Brain microvascular endothelial cell (primary cell): ENCODE data around the gene CLNK.

ENCODE experiments used
- DNase-seq: peaks from one replicate; pipeline ENCODE4 v3.0.0-alpha.2; 2020
- H3K27ac ChIP-seq: fragments of 250-450 bp; sonication (Bioruptor Pico); 2 replicates; pipeline ENCODE4 v1.5.1; 2020; ENCODE audit warnings: mild to moderate bottlenecking, moderate library complexity
- H3K27me3 ChIP-seq: fragments of 250-450 bp; sonication (Bioruptor Pico); replicated peaks from 2 replicates; pipeline ENCODE4 v1.5.1; 2020; ENCODE audit warnings: mild to moderate bottlenecking
- H3K36me3 ChIP-seq: fragments of 250-450 bp; sonication (Bioruptor Pico); replicated peaks from 2 replicates; pipeline ENCODE4 v1.5.1; 2020; ENCODE audit warnings: mild to moderate bottlenecking
- H3K4me3 ChIP-seq: 2 replicates; pipeline ENCODE4 v1.5.1; 2011; ENCODE audit warnings: low read depth, mild to moderate bottlenecking, control low read depth, low read length, moderate library complexity
- in situ Hi-C: cut with HindIII; loops from 2 replicates; pipeline ENCODE4 v1.10.0; 2017; ENCODE audit warnings: low sequenced_read_pairs, low pct_ligation_motif_present
- TF ChIP-seq, protein P1 (sequence below): IDR thresholded peaks from 2 replicates; pipeline ENCODE4 v1.5.1; 2011; ENCODE audit warnings: low read depth, mild to moderate bottlenecking, moderate library complexity, low read length, control low read depth, inconsistent platforms; ENCODE audit errors: missing control alignments

Gene CLNK

DNA sequence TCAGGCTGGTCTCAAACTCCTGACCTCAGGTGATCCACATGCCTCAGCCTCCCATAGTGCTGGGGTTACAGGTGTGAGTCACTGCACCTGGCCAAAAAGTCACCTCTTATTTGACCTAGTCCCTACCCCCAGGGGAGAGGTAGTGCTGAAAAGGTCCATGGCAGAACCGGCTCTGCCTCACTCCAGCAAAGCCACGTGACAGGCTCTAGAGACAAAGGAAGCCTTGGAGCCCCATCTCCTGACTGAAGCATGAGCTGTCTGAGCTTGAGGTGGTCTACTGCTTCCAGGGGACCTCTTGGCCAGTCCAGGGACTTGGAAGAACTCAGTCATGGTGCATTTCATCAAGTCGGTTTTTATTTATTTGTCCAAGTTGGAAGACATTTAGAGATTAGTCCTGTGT, 174.8 kb downstream of the CLNK start:
- in situ Hi-C loops: no loop called here
- TF ChIP-seq, protein P1, sequence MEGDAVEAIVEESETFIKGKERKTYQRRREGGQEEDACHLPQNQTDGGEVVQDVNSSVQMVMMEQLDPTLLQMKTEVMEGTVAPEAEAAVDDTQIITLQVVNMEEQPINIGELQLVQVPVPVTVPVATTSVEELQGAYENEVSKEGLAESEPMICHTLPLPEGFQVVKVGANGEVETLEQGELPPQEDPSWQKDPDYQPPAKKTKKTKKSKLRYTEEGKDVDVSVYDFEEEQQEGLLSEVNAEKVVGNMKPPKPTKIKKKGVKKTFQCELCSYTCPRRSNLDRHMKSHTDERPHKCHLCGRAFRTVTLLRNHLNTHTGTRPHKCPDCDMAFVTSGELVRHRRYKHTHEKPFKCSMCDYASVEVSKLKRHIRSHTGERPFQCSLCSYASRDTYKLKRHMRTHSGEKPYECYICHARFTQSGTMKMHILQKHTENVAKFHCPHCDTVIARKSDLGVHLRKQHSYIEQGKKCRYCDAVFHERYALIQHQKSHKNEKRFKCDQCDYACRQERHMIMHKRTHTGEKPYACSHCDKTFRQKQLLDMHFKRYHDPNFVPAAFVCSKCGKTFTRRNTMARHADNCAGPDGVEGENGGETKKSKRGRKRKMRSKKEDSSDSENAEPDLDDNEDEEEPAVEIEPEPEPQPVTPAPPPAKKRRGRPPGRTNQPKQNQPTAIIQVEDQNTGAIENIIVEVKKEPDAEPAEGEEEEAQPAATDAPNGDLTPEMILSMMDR: no peak
- Histone ChIP-seq H3K27me3 (no peaks in the 10 kb centered on the region), H3K4me3 (no peak overlapping the region), H3K36me3 (no peaks in the 10 kb centered on the region), H3K27ac (no peak overlapping the region)
- DNase-seq: no peak

- in situ Hi-C loops: no loop called here
- Histone ChIP-seq H3K4me3 (no peak overlapping the region), H3K36me3 (no peaks in the 10 kb centered on the region), H3K27ac (no peak overlapping the region), H3K27me3 (no peaks in the 10 kb centered on the region)
- TF ChIP-seq, protein P1: no peak
- DNase-seq: no peak
Measured at GRCh38 chr4:10506077-10506476, 178.5 kb downstream of the CLNK start.

- H3K4me3 ChIP-seq: no peak overlapping the region
- in situ Hi-C loops: no loop called here
- TF ChIP-seq, protein P1: no peak
- no peaks in the 10 kb centered on the region for H3K36me3 ChIP-seq
- no peaks in the 10 kb centered on the region for H3K27me3 ChIP-seq
- DNase-seq: no peak
- no peak overlapping the region for H3K27ac ChIP-seq
Measured at GRCh38 chr4:10504570-10505179, 179.9 kb downstream of the CLNK start.

DNA sequence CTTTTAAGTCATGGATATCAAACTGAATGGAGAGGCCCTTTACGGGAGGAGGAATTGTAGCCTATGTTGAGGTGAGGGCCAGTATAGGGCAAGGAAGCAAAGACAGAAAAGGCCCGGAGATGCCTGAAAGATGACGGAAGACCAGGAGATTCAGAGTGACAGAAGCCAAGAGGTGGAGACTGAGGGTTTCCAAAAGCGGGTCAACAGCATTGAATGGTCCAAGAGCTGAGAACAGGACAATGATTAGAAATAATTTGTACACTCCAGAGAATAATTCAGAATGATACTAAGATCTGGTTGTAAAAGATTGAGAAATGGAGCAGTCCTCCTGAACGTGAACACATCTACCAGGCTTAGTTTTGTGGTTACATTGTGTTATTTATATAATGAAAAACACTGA, 181.9 kb downstream of the CLNK start:
- TF ChIP-seq, protein P1: no peak
- no peaks in the 10 kb centered on the region for H3K27me3 ChIP-seq
- H3K36me3 ChIP-seq: no peaks in the 10 kb centered on the region
- no peak for DNase-seq
- no peak overlapping the region for H3K27ac ChIP-seq
- in situ Hi-C loops: no loop called here
- no peak overlapping the region for H3K4me3 ChIP-seq

DNA sequence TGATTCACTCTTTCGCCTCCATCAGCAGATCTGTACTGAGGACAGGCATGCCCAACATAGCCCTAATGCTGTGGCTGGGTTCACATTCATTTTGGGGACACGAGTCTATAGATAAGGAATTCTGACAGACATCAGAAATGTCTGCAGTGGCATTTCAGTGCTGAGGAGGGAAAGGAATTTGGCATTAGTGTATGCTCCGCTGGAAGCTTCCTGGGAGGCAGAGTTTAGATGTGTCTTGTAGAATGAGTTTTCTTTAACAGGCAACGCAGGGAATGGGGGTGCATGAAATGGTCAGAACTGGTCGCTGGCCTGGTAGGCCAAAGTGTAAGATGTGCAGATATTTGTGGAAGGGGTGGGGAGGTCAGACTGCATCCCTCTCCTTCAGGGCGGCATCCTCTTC, 183.8 kb downstream of the CLNK start:
- Histone ChIP-seq H3K36me3 (no peaks in the 10 kb centered on the region), H3K4me3 (no peak overlapping the region), H3K27me3 (no peaks in the 10 kb centered on the region), H3K27ac (no peak overlapping the region)
- in situ Hi-C loops: no loop called here
- TF ChIP-seq, protein P1: no peak
- DNase-seq: no peak

- TF ChIP-seq, protein P1: no peak
- in situ Hi-C loops: no loop called here
Measured at GRCh38 chr4:10496200-10496599, 188.4 kb downstream of the CLNK start.

More at GRCh38 chr4:10496200-10496599, 188.4 kb downstream of the CLNK start:
- H3K27me3 ChIP-seq: no peaks in the 10 kb centered on the region
- H3K4me3 ChIP-seq: no peak overlapping the region
- no peak overlapping the region for H3K27ac ChIP-seq
- DNase-seq: no peak
- H3K36me3 ChIP-seq: no peaks in the 10 kb centered on the region
